NCI-H1092 treated with DMSO at 0.1 percent for 48 hours (cell line): ENCODE data around the gene IQGAP1.
"Not testable (repeated sequence)": the region's sequence is repeated elsewhere in the genome, so short reads cannot be mapped to it uniquely, and the experiment has no call there.

Experiments
- DNase-seq: peaks from one replicate; lab custom pipeline; 2025; lab: John Stamatoyannopoulos, UW

The IQGAP1 gene

GRCh38 chr15:90409587-90409986 is 21.5 kb downstream of the IQGAP1 start:
- not testable (repeated sequence) for DNase-seq

DNA sequence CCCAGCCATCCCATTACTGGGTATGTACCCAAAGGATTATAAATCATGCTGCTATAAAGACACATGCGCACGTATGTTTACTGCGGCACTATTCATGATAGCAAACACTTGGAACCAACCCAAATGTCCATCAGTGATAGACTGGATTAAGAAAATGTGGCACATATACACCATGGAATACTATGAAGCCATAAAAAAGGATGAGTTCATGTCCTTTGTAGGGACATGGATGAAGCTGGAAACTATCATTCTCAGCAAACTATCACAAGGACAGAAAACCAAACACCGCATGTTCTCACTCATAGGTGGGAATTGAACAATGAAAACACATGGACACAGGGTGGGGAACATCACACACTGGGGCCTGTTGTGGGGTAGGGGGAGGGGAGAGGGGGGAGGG is 22.3 kb downstream of the IQGAP1 start:
- not testable (repeated sequence) for DNase-seq

- no peak for DNase-seq
These were observed 23.1 kb downstream of the IQGAP1 start for GRCh38 chr15:90411176-90411575.

GRCh38 chr15:90412356-90413194 is 24.5 kb downstream of the IQGAP1 start:
- DNase-seq = no peak

DNA sequence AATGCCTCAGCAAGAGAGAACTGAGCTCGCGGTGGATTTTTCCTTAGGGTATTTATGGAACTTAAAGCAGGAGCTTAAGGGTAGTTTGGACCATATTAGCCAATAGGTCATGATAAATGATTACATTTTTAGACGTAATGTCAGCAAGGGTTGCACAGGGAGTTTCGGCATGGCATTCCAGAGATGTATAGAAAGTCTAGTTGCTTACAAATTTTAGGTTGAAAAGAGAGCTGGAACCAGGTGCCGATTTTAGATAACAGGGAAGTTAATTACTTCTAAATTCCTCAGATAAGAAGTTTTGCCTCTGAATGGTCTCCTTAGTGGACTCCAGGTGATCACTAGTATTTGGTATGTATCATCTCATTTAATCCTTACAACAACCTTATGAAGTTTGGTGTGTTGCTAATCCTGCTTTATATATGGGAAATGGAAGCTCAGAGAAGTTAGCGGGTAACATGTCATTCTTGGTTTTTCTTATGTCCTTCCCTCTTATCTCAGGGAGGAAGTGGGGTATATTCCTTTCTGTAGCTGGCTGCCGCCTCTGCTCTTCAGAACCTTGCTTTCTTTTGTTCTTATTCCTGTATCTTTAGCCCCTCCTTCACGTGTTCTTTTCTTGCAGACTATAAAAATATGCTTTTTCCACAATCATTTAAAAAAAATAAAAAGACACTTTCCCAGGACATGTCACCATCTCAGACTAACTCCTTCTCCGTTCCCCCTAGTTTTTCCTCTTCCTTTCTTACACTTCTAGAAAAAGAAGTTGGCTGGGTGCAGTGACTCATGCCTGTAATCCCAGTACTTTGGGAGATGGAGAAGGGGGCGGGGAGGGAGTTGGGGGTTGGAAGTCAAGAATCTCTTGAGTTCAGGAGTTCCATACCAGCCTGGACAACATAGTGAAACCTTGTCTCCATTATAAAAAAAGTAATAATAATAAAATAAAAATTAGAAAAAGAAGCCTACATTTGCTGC is 25.7 kb downstream of the IQGAP1 start:
- DNase-seq = no peak

- no peak for DNase-seq
These were observed 26.5 kb downstream of the IQGAP1 start for GRCh38 chr15:90414408-90415028.

GRCh38 chr15:90416052-90416451 is 28.0 kb downstream of the IQGAP1 start:
- DNase-seq = not testable (repeated sequence)

- DNase-seq = no peak
These were observed 30.6 kb downstream of the IQGAP1 start for GRCh38 chr15:90418627-90419026.

GRCh38 chr15:90419206-90419605 is 31.2 kb downstream of the IQGAP1 start:
- no peak for DNase-seq

- DNase-seq = no peak
These were observed 31.8 kb downstream of the IQGAP1 start for GRCh38 chr15:90419738-90420406.

DNA sequence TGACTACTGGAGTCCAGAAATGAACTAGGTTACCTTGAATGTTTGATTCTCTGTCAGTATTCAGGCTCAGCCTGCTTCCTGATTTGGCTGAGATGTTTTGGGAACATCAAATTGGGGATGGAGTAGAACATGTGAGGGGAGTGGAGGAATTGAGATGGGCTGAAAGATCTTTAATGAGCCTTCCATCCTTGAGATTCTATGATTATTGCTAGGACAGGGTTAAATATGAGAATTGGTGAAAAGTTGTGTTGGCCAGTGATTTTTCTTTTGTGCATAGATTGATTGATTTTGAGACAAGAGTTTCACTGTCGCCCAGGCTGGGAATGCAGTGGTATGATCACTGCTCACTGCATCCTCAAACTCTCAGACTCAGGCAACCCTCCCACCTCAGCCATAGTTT is 32.4 kb downstream of the IQGAP1 start:
- no peak for DNase-seq

- DNase-seq = no peak
These were observed 33.5 kb downstream of the IQGAP1 start for GRCh38 chr15:90421527-90421926.

GRCh38 chr15:90422043-90422442 is 34.0 kb downstream of the IQGAP1 start:
- no peak for DNase-seq

DNA sequence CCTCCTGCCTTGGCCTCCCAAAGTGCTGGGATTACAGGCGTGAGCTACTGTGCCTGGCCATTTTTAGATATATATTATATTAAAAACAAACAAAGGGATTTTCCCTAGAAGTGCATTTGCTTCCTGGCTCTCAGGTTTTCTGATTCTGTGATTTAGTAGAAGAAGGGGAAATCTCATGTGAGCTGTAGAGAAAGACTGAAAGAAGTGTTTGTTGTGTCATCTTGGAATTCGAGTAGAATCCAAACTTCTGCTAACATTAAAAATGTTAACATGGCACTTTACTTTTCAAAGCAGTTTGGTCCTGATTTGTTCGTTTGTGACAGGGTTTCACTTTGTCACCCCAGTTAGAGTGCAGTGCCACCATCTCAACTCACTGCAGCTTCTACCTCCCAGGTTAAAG is 34.9 kb downstream of the IQGAP1 start:
- DNase-seq = no peak

GRCh38 chr15:90423801-90424319 is 35.8 kb downstream of the IQGAP1 start:
- no peak for DNase-seq

DNA sequence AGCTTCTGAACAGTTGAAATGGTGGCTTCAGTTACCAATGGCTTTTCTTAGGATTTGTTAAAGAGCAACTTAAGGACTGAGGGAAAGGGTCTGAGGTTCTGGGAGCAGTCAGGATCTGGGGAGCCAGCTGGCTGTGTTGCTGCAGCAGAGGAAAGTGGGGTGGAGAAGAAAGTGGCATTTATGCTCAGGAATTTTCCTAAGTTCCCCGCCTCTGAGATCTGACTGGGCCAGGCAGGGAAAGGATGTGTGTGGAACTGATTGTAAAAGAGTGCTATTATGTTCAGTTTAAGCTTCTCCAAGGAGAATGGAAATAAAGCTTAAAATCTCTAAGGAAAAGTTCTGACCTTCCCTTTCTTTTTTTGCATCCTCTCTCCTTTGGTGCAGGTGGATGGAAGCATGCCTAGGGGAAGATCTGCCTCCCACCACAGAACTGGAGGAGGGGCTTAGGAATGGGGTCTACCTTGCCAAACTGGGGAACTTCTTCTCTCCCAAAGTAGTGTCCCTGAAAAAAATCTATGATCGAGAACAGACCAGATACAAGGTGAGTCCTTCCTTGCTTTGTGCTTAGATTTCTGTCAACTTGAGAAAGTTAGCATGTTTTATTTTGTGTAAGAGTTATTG is 37.8 kb downstream of the IQGAP1 start:
- no peak for DNase-seq

DNA sequence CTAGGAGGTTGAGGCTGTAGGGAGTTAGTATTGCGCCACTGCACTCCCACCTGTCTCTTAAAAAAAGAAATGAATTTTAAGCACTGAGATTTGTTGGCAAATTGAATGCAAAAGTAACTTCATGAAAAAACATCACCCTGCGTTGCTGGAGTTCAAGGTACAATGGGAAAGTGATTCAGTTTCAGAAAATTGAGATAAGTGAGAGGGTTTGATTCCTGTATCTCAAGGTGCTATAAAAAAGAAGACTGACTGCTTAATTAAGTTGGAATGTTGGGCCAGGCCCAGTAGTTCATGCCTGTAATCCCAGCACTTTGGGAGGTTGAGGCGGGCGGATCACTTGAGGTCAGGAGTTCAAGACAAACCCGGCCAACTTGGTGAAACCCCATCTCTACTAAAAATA is 39.1 kb downstream of the IQGAP1 start:
- DNase-seq = no peak

- no peak for DNase-seq
These were observed 44.2 kb downstream of the IQGAP1 start for GRCh38 chr15:90432253-90432652.

DNA sequence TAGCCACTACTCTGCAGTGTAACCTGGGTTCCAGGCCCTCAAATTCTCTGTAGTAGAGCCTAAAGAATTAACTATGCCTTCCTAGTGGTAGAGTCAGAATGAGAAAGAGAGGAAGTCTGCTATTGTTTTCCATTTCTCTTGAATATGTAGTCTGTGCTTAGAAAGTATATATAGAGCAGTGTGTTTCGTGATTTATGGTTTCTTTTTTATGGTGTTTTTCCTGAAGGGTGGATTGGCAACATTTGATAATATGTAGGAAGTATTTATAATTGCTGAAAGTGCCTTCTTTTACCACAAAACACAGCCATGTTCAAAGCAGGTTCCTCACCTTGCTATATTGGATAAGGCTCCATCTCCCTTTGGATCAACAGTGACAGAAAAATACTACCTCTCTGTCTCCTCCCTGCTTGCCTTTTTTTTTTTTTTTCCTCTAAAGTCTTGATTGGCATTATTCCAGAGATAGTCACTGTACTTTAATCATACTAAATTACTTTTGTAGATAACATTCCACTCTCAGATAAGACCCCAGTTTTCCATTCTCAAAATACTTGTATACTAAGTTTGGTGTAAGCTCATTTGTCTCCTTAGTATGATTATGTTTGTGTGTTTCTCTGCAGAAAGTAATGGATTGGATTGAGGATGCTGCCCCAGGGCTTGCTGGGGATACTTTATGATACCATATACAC is 47.8 kb downstream of the IQGAP1 start:
- DNase-seq = no peak

DNA sequence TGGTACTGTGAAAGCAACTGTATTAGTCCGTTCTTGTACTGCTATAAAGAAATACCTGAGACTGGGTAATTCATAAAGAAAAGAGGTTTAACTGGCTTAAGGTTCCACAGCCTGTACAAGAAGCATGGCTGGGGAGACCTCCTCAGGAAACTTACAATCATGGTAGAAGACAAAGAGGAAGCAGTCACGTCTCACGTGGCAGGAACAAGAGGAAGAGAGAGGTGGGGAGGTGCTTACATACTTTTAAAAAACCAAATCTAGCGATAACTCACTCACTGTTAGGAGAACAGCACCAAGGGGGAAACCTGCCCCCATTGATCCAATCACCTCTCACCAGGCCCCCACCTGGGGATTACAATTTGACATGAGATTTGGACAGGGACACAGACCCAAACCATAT is 48.9 kb downstream of the IQGAP1 start:
- no peak for DNase-seq

GRCh38 chr15:90437516-90437915 is 49.5 kb downstream of the IQGAP1 start:
- no peak for DNase-seq
